Natural killer cell treated with Interleukin-12 subunit alpha and Interleukin-12 subunit beta and Interleukin-15 and Interleukin-18, amount 100 ng/mL, for 72 hours (primary cell): ENCODE measurements around the gene DGKQ. TPM values are rescaled to one million over a fixed set of nuclear protein-coding genes. Genes with fewer than 3 reads are reported as not detected.

ENCODE experiments used
- ATAC-seq, 2 donors: fragments of 150-1000 bp; cut with Tn5 transposase in 1 of 2; sonication (Bioruptor Pico), chemical (Tn5 transposase) in 1 of 2; 2 replicates each; pipeline ENCODE4 v1.10.0; 2021
- DNase-seq: peaks from one replicate; pipeline ENCODE4 v3.0.0; 2022; ENCODE audit warnings: low spot score
- H3K27ac Mint-ChIP-seq, 2 donors: 1 replicate in 1 of 2; 2 replicates in 1 of 2; pipeline ENCODE4 v1.8.0; 2022; ENCODE audit warnings: mixed read lengths in 2 of 2, mild to moderate bottlenecking in 1 of 2, moderate library complexity in 1 of 2
- H3K27me3 Mint-ChIP-seq, 2 donors: 1 replicate in 1 of 2; 2 replicates in 1 of 2; pipeline ENCODE4 v1.8.0; 2022; ENCODE audit warnings: mixed read lengths in 2 of 2
- H3K36me3 Mint-ChIP-seq: one replicate; pipeline ENCODE4 v1.8.0; 2022; ENCODE audit warnings: mixed read lengths
- H3K4me1 Mint-ChIP-seq, 2 donors: 1 replicate in 1 of 2; 2 replicates in 1 of 2; pipeline ENCODE4 v1.8.0; 2022; ENCODE audit warnings: low read depth in 2 of 2, mixed read lengths in 2 of 2, mild to moderate bottlenecking in 1 of 2
- H3K4me3 Mint-ChIP-seq: one replicate; pipeline ENCODE4 v1.8.0; 2022; ENCODE audit warnings: mixed read lengths
- H3K9me3 Mint-ChIP-seq: 2 replicates; pipeline ENCODE4 v1.8.0; 2022; ENCODE audit warnings: mixed read lengths
- total RNA-seq, 2 donors: library from RNA; stranded (reverse); gene quantifications; one replicate each; pipeline ENCODE4 v1.2.3, GENCODE V29; 2022

The DGKQ gene
- 10 to 100 TPM; 15.4 to 19.6 TPM for total RNA-seq

DNA sequence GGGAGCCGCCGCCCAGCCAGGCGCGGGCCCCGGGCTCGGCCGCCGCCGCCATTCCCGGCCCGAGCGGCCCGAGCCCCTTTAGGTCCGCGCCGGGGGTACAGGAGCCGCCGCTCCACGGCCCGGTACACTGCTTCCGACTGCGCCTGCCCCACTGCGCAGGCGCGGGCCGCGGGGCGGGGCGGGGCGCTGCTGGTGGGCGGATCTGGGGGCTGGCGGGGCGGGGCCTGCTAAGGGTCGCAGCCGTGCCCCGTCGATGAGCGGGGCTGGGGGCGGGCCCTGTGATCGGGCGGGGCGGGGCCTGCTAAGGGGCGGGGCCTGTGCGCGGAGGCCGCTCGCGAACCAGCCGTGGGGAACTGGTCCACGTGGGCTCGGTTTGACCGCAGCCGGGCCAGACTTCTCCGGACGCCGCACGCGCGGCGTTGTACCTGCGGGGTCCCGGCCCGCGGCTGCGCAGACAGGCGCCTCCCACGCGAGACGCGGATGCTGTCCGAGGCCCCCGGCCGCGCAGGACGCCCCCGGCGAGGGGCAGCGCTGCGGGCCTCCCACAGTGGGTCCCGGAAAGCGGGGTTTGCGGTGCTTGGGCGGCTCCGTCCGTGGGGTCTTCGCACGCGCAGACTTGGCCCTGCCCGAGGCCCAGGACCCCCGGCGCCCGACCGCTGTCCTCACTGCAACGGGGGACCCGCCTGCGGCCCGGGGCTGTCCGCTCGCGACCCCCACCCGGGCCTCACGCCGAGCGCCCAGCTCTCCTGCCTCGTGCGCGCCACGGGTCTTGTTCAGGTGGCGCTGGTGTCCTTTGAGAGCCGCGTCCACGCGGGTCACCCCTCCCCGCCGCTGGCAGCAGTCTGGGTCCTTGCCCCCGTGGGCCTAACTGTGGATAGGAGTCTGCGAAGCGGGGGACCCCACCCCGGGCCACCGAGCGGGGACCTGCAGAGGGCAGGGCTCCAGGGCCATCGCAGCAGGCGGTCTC is at the start of gene DGKQ:
Gene DGKQ, minus strand, starts transcription at position 139 of the 967 bp plus-strand sequence. Its CDS starts 87 bp downstream, at position 52.
- H3K36me3 Mint-ChIP-seq, result no peaks in the 10 kb centered on the region
- H3K4me3 Mint-ChIP-seq, result peak within 1 kb of the TSS; percentile 38
- H3K4me1 Mint-ChIP-seq, result peaks cover 9 to 16% of the 10 kb centered on the region in 2 donors
- H3K27me3 Mint-ChIP-seq, result no peaks in the 10 kb centered on the region
- ATAC-seq (peak; percentile 92 to 95), DNase-seq (peak; percentile 90)
- H3K27ac Mint-ChIP-seq, result no peak within 1 kb of the TSS
- no peaks in the 10 kb centered on the region for H3K9me3 Mint-ChIP-seq

- ATAC-seq (no peak), DNase-seq (no peak)
- no peak overlapping the region for H3K4me3 Mint-ChIP-seq
- H3K27me3 Mint-ChIP-seq, result no peaks in the 10 kb centered on the region
- no peak overlapping the region for H3K27ac Mint-ChIP-seq
- no peaks in the 10 kb centered on the region for H3K4me1 Mint-ChIP-seq
- H3K36me3 Mint-ChIP-seq, result no peaks in the 10 kb centered on the region
- no peaks in the 10 kb centered on the region for H3K9me3 Mint-ChIP-seq
These were observed 49.3 kb upstream of the DGKQ start for GRCh38 chr4:1022739-1023066.

GRCh38 chr4:1022051-1022738 is 48.8 kb upstream of the DGKQ start:
- H3K36me3 Mint-ChIP-seq, result no peaks in the 10 kb centered on the region
- H3K4me3 Mint-ChIP-seq, result no peak overlapping the region
- H3K9me3 Mint-ChIP-seq, result no peaks in the 10 kb centered on the region
- ATAC-seq (no peak), DNase-seq (no peak)
- no peaks in the 10 kb centered on the region for H3K4me1 Mint-ChIP-seq
- H3K27ac Mint-ChIP-seq, result no peak overlapping the region
- H3K27me3 Mint-ChIP-seq, result no peaks in the 10 kb centered on the region

- H3K27me3 Mint-ChIP-seq, result no peaks in the 10 kb centered on the region
- no peak overlapping the region for H3K27ac Mint-ChIP-seq
- no peaks in the 10 kb centered on the region for H3K36me3 Mint-ChIP-seq
- H3K4me3 Mint-ChIP-seq, result no peak overlapping the region
- H3K4me1 Mint-ChIP-seq, result no peaks in the 10 kb centered on the region
- no peak for DNase-seq
- no peaks in the 10 kb centered on the region for H3K9me3 Mint-ChIP-seq
- no peak for ATAC-seq
These were observed 48.1 kb upstream of the DGKQ start for GRCh38 chr4:1021386-1022050.

GRCh38 chr4:1019729-1020470 is 46.5 kb upstream of the DGKQ start:
- H3K4me1 Mint-ChIP-seq, result no peaks in the 10 kb centered on the region
- no peaks in the 10 kb centered on the region for H3K36me3 Mint-ChIP-seq
- no peak overlapping the region for H3K27ac Mint-ChIP-seq
- no peak for ATAC-seq
- H3K27me3 Mint-ChIP-seq, result no peaks in the 10 kb centered on the region
- no peak for DNase-seq
- H3K9me3 Mint-ChIP-seq, result no peaks in the 10 kb centered on the region
- no peak overlapping the region for H3K4me3 Mint-ChIP-seq

- DNase-seq (no peak), ATAC-seq (no peak)
- Mint-ChIP-seq H3K4me1 (no peaks in the 10 kb centered on the region), H3K9me3 (no peaks in the 10 kb centered on the region), H3K4me3 (no peak overlapping the region), H3K36me3 (no peaks in the 10 kb centered on the region), H3K27me3 (no peaks in the 10 kb centered on the region), H3K27ac (no peak overlapping the region)
These were observed 46.0 kb upstream of the DGKQ start for GRCh38 chr4:1019320-1019719.

- H3K4me1 Mint-ChIP-seq, result peaks cover 0 to 2% of the 10 kb centered on the region in 2 donors
- no peak for ATAC-seq
- H3K27ac Mint-ChIP-seq, result no peak overlapping the region
- H3K4me3 Mint-ChIP-seq, result no peak overlapping the region
- H3K27me3 Mint-ChIP-seq, result no peaks in the 10 kb centered on the region
- no peaks in the 10 kb centered on the region for H3K9me3 Mint-ChIP-seq
- DNase-seq, result no peak
- no peaks in the 10 kb centered on the region for H3K36me3 Mint-ChIP-seq
These were observed 45.0 kb upstream of the DGKQ start for GRCh38 chr4:1018147-1019020.

GRCh38 chr4:1017706-1018105 is 44.3 kb upstream of the DGKQ start:
- no peaks in the 10 kb centered on the region for H3K9me3 Mint-ChIP-seq
- H3K4me1 Mint-ChIP-seq, result peaks cover 0 to 2% of the 10 kb centered on the region in 2 donors

DNA sequence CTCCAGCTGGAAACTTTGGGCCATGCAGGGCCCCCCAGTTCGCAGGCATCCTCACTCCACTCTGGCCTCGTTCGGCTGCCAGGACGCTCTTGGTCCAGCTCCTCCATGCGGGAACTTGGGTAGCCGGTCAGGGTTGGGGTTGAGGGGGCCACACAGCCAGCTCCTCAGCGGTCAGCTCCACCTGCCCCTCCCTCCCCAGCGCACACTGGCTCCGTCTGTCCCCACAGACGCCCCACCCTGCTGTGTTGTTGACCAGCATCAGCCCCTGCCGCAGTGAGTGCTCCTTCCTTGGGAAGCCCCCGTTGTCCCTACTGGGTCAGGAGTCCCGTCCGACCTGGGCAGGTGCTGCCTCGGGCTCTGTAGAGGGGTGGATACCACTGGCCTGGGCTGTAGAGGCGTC is 43.8 kb upstream of the DGKQ start:
- Mint-ChIP-seq H3K9me3 (no peaks in the 10 kb centered on the region), H3K4me1 (peaks cover 0 to 2% of the 10 kb centered on the region in 2 donors), H3K36me3 (no peaks in the 10 kb centered on the region), H3K27ac (no peak overlapping the region), H3K27me3 (no peaks in the 10 kb centered on the region), H3K4me3 (no peak overlapping the region)
- ATAC-seq (no peak), DNase-seq (no peak)

More at GRCh38 chr4:1017706-1018105, 44.3 kb upstream of the DGKQ start:
- no peak overlapping the region for H3K27ac Mint-ChIP-seq
- no peak overlapping the region for H3K4me3 Mint-ChIP-seq
- DNase-seq, result no peak
- no peaks in the 10 kb centered on the region for H3K27me3 Mint-ChIP-seq
- no peaks in the 10 kb centered on the region for H3K36me3 Mint-ChIP-seq
- ATAC-seq, result no peak

- Mint-ChIP-seq H3K4me3 (no peak overlapping the region), H3K27ac (no peak overlapping the region), H3K36me3 (no peaks in the 10 kb centered on the region), H3K4me1 (peaks cover under 1 to 2% of the 10 kb centered on the region in 2 donors), H3K27me3 (no peaks in the 10 kb centered on the region), H3K9me3 (no peaks in the 10 kb centered on the region)
- no peak for DNase-seq
- no peak for ATAC-seq
These were observed 42.4 kb upstream of the DGKQ start for GRCh38 chr4:1015746-1016145.

DNA sequence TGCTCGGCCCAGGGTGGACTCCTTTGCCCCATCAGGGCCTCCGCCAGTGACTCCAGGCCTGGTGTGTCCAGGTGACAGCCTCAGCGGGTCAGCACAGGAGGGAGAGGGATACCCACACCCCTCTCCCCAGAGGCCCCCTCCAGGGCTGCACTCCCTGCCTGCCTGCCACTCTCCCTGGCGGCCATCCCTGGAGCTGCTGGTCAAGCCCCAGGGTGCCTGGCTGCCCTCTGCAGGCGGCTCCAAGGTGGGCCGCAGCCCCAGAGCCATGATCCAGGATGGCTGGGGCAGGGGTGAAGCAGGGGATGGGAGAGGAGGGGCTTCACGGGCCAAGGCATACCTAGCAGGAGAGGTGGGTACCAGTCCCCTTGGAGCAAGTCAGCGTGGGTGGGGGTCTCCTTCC is 41.8 kb upstream of the DGKQ start:
- no peaks in the 10 kb centered on the region for H3K27me3 Mint-ChIP-seq
- DNase-seq (no peak), ATAC-seq (no peak)
- H3K4me1 Mint-ChIP-seq, result peaks cover 6% of the 10 kb centered on the region in 2 donors
- H3K9me3 Mint-ChIP-seq, result no peaks in the 10 kb centered on the region
- no peaks in the 10 kb centered on the region for H3K36me3 Mint-ChIP-seq
- no peak overlapping the region for H3K27ac Mint-ChIP-seq
- no peak overlapping the region for H3K4me3 Mint-ChIP-seq

- H3K9me3 Mint-ChIP-seq, result no peaks in the 10 kb centered on the region
- no peaks in the 10 kb centered on the region for H3K27me3 Mint-ChIP-seq
- no peaks in the 10 kb centered on the region for H3K36me3 Mint-ChIP-seq
- no peak overlapping the region for H3K27ac Mint-ChIP-seq
- no peak overlapping the region for H3K4me3 Mint-ChIP-seq
- ATAC-seq, result no peak
- DNase-seq, result no peak
- H3K4me1 Mint-ChIP-seq, result peaks cover 6% of the 10 kb centered on the region in 2 donors
These were observed 41.2 kb upstream of the DGKQ start for GRCh38 chr4:1014291-1015167.
